ENCODE results near the gene ZCCHC3. TPM values are rescaled to one million over a fixed set of nuclear protein-coding genes. Genes with fewer than 3 reads are reported as not detected.
"Not testable (repeated sequence)": the region's sequence is repeated elsewhere in the genome, so short reads cannot be mapped to it uniquely, and the experiment has no call there.

ZCCHC3 gene
- total RNA-seq, 1 donor from 2014 or later = 11.8 TPM

DNA sequence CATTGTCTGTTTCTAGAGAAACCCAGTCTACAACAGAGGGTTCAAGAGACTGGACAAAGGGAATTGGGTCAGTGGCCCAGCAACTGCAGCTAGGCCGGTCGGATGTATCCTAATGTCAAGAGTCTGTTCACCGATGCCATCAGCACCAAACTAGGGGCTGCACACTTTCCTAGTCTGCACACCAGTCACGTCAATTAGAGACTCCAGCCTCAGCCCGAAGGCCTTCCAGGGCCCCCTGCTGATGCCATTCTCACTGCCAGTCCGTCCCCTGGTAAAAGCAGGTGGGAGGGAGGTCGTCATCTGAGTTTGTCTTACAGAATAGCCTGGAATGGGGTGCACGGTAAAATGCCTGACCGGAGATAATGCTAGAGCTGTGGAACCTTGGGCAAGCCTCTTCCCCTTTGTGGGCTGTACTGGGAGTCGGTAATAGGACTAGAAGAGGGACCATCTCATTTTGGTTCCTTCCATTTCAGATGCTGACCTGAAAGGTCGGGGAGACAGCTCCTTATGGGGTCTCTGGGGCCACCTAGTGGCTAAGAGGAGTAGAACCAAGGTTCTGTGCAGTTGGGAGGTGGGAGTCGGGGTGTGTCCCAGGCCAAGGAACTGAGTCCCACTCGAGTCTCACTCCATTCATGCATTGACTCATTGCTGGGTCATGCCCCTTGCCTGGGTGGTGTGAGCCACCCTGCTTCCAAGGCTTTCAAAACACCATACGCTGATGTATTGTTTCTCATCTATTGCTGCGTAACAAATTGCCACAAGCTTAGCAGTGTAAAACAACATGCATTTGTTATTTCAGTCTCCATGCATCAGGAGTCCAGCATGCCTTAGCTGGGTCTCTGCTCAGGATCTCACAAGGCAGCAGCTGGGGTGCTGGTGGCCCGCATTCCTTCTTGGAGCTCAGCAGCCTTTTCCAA is 33.1 kb downstream of the ZCCHC3 start:
- Histone ChIP-seq H3K9me3 (replicated peaks) (no peaks in the 10 kb centered on the region), H3K36me3 (no peaks in the 10 kb centered on the region), H3K27ac (replicated peaks) (no peak overlapping the region), H3K4me1 (peaks cover 46% of the 10 kb centered on the region), H3K4me3 (no peak overlapping the region), H3K27me3 (ENCODE audit: low read depth) (no peaks in the 10 kb centered on the region)
- no peak for DNase-seq
- TF ChIP-seq CTCF (IDR thresholded peaks at IDR 0.05; ENCODE audit: borderline replicate concordance) = peak; percentile 87
- intact Hi-C loops (cut with micrococcal nuclease) = no loop called here

- no peak for DNase-seq
- TF ChIP-seq CTCF (IDR thresholded peaks at IDR 0.05; ENCODE audit: borderline replicate concordance) = no peak
- intact Hi-C loops (cut with micrococcal nuclease) = no loop called here
- no peaks in the 10 kb centered on the region for H3K27me3 ChIP-seq (ENCODE audit: low read depth)
- no peak overlapping the region for H3K4me3 ChIP-seq
- H3K9me3 ChIP-seq (replicated peaks) = no peaks in the 10 kb centered on the region
- H3K27ac ChIP-seq (replicated peaks) = no peak overlapping the region
- H3K36me3 ChIP-seq = no peaks in the 10 kb centered on the region
- H3K4me1 ChIP-seq = peaks cover 8% of the 10 kb centered on the region
Observed at GRCh38 chr20:334578-334977, 37.2 kb downstream of the ZCCHC3 start.

- H3K36me3 ChIP-seq; DNase-seq; H3K27ac ChIP-seq (replicated peaks); H3K9me3 ChIP-seq (replicated peaks); H3K27me3 ChIP-seq (ENCODE audit: low read depth); H3K4me1 ChIP-seq; intact Hi-C loops (cut with micrococcal nuclease); H3K4me3 ChIP-seq: not testable (repeated sequence)
Observed at GRCh38 chr20:336040-336439, 38.7 kb downstream of the ZCCHC3 start.

DNA sequence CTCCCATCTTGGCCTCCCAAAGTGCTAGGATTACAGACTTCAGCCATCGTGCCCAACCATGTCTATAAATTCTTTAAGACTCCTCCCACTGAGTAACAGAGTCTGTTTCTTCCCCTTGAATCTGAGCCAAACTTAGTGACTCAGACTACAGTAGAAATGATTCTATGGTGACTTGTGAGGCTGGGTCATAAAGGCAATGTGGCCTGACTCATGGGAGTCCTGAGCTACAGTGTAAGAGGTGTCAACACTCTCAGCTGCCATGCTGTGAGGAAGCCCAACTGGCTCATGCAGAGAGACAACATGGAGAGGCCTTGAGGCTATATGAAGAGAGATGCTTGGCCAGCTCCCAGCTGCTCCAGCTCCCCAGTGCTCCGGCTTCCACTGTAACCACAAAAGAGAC is 44.3 kb downstream of the ZCCHC3 start:
- Histone ChIP-seq H3K27me3 (ENCODE audit: low read depth) (no peaks in the 10 kb centered on the region), H3K36me3 (peaks cover 6% of the 10 kb centered on the region), H3K27ac (replicated peaks) (no peak overlapping the region), H3K9me3 (replicated peaks) (peaks cover 9% of the 10 kb centered on the region), H3K4me3 (no peak overlapping the region), H3K4me1 (peaks cover 19% of the 10 kb centered on the region)
- no peak for TF ChIP-seq CTCF (IDR thresholded peaks at IDR 0.05; ENCODE audit: borderline replicate concordance)
- intact Hi-C loops (cut with micrococcal nuclease) = no loop called here
- DNase-seq = no peak

DNA sequence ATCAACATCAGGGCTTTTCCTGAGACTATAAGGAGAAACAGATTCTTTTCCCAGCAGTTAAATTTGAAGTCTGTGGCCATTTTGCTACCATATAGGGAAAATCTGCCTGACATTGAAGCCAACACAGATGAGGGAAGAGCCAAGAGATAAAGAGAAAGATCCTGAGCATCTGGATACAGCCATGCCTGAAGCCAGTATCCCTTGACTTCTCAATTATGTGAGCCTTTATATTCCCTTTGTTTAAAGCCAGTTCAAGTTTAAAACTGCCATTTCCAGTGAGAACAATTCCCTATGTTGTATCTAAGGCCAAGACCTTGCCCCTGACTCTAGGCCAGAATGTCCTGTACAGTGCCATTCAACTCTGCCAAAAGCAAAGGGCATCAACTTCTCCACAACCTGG is 45.7 kb downstream of the ZCCHC3 start:
- TF ChIP-seq CTCF (IDR thresholded peaks at IDR 0.05; ENCODE audit: borderline replicate concordance) = no peak
- Histone ChIP-seq H3K4me3 (no peak overlapping the region), H3K36me3 (peaks cover 6% of the 10 kb centered on the region), H3K27ac (replicated peaks) (no peak overlapping the region), H3K4me1 (peaks cover 33% of the 10 kb centered on the region), H3K27me3 (ENCODE audit: low read depth) (no peaks in the 10 kb centered on the region), H3K9me3 (replicated peaks) (peaks cover 9% of the 10 kb centered on the region)
- no peak for DNase-seq
- intact Hi-C loops (cut with micrococcal nuclease) = no loop called here

- peaks cover 9% of the 10 kb centered on the region for H3K9me3 ChIP-seq (replicated peaks)
- no peak for DNase-seq
- no peak for TF ChIP-seq CTCF (IDR thresholded peaks at IDR 0.05; ENCODE audit: borderline replicate concordance)
- H3K27ac ChIP-seq (replicated peaks) = peak overlapping the region; percentile 98
- H3K36me3 ChIP-seq = peaks cover 9% of the 10 kb centered on the region
- intact Hi-C loops (cut with micrococcal nuclease) = no loop called here
- H3K4me3 ChIP-seq = peak overlapping the region; percentile 93
- H3K4me1 ChIP-seq = peaks cover 39% of the 10 kb centered on the region
- H3K27me3 ChIP-seq (ENCODE audit: low read depth) = no peaks in the 10 kb centered on the region
Observed at GRCh38 chr20:346033-346639, 48.8 kb downstream of the ZCCHC3 start.
